OCI-LY3 (cell line): Measurements from ENCODE around the gene RPL3.
A peak's percentile ranks its signal among the peaks of the same experiment; 100 is the strongest.

ENCODE experiments used
- H2AFZ ChIP-seq: fragments of 200-600, 300-600 bp; shearing (Covaris generic); 2 replicates; pipeline ENCODE4 v1.6.0; 2014; ENCODE audit warnings: antibody characterized with exemption, low read depth, low read length
- H3K27ac ChIP-seq: fragments of 200-600, 300-600 bp; sonication (generic); 2 replicates; pipeline ENCODE4 v1.5.1; 2014; ENCODE audit warnings: mild to moderate bottlenecking, low read length, moderate library complexity, mixed read lengths
- H3K27me3 ChIP-seq: fragments of 200-600, 300-600 bp; sonication (generic); 2 replicates; pipeline ENCODE4 v1.6.1; 2014; ENCODE audit warnings: low read depth, low read length, mixed read lengths
- H3K36me3 ChIP-seq: fragments of 200-600, 300-600 bp; sonication (generic); replicated peaks from 2 replicates; pipeline ENCODE3; 2014; ENCODE audit warnings: low read depth, low read length, mixed read lengths
- H3K4me1 ChIP-seq: fragments of 300-600, 200-600 bp; sonication (generic); 2 replicates; pipeline ENCODE4 v1.6.1; 2014; ENCODE audit warnings: low read length, mixed read lengths
- H3K4me2 ChIP-seq: fragments of 200-600, 300-600 bp; sonication (generic); 2 replicates; pipeline ENCODE4 v1.6.1; 2014; ENCODE audit warnings: low read length, mixed read lengths
- H3K4me3 ChIP-seq: fragments of 300-600, 200-600 bp; sonication (generic); 2 replicates; pipeline ENCODE4 v1.5.1; 2014; ENCODE audit warnings: antibody characterized with exemption, mild to moderate bottlenecking, low read length, moderate library complexity
- H3K79me2 ChIP-seq: fragments of 300-600, 200-600 bp; shearing (Covaris generic); 2 replicates; pipeline ENCODE4 v1.6.1; 2014; ENCODE audit warnings: mild to moderate bottlenecking, low read length, mixed read lengths
- H3K9ac ChIP-seq: fragments of 300-600, 200-600 bp; shearing (Covaris generic); 2 replicates; pipeline ENCODE4 v1.6.0; 2014; ENCODE audit warnings: mild to moderate bottlenecking, low read length, moderate library complexity
- H3K9me3 ChIP-seq: fragments of 200-600, 300-600 bp; shearing (Covaris generic); 2 replicates; pipeline ENCODE4 v1.6.1; 2014; ENCODE audit warnings: low read length, mixed read lengths; ENCODE audit not compliant: insufficient read depth
- H4K20me1 ChIP-seq: fragments of 200-600, 300-600 bp; sonication (generic); 2 replicates; pipeline ENCODE4 v1.6.1; 2016; ENCODE audit warnings: low read length, mixed read lengths; ENCODE audit not compliant: insufficient read depth
- CTCF ChIP-seq: fragments of 200-600, 300-600 bp; sonication (generic); IDR thresholded peaks from 2 replicates; pipeline ENCODE4 v1.5.1; 2014; ENCODE audit warnings: antibody characterized with exemption, low read length, low read depth
- EZH2phosphoT487 ChIP-seq: fragments of 200-600 bp; shearing (Covaris generic); IDR thresholded peaks from 2 replicates; pipeline ENCODE4 v1.6.1; 2018; ENCODE audit warnings: antibody characterized with exemption, mixed run types, low read depth

RPL3 gene

GRCh38 chr22:39300186-39300830 is 19.1 kb downstream of the RPL3 start:
- no peak overlapping the region for H3K27ac ChIP-seq
- H3K4me2 ChIP-seq: peak overlapping the region; percentile 90
- no peaks in the 10 kb centered on the region for H3K27me3 ChIP-seq
- no peaks in the 10 kb centered on the region for H3K9me3 ChIP-seq
- peak overlapping the region; percentile 68 for H3K4me3 ChIP-seq
- TF ChIP-seq CTCF (peak; percentile 42), EZH2phosphoT487 (no peak)
- H2AFZ ChIP-seq: peak overlapping the region; percentile 19
- no peaks in the 10 kb centered on the region for H3K79me2 ChIP-seq
- no peaks in the 10 kb centered on the region for H3K36me3 ChIP-seq
- peaks cover 16% of the 10 kb centered on the region for H3K4me1 ChIP-seq
- no peaks in the 10 kb centered on the region for H4K20me1 ChIP-seq
- peak overlapping the region; percentile 51 for H3K9ac ChIP-seq

- H3K9me3 ChIP-seq: no peaks in the 10 kb centered on the region
- H2AFZ ChIP-seq: peak overlapping the region; percentile 19
- H3K79me2 ChIP-seq: no peaks in the 10 kb centered on the region
- TF ChIP-seq EZH2phosphoT487: no peak
- no peak for TF ChIP-seq CTCF
- H3K4me1 ChIP-seq: peaks cover 16% of the 10 kb centered on the region
- H3K9ac ChIP-seq: peak overlapping the region; percentile 51
- peak overlapping the region; percentile 90 for H3K4me2 ChIP-seq
- no peaks in the 10 kb centered on the region for H3K36me3 ChIP-seq
- no peak overlapping the region for H3K27ac ChIP-seq
- H4K20me1 ChIP-seq: no peaks in the 10 kb centered on the region
- H3K4me3 ChIP-seq: peak overlapping the region; percentile 68
- no peaks in the 10 kb centered on the region for H3K27me3 ChIP-seq
These were observed 19.6 kb downstream of the RPL3 start for GRCh38 chr22:39299829-39300178.

- H2AFZ ChIP-seq: no peak overlapping the region
- H3K4me3 ChIP-seq: no peak overlapping the region
- no peaks in the 10 kb centered on the region for H3K27me3 ChIP-seq
- H3K4me2 ChIP-seq: no peak overlapping the region
- no peaks in the 10 kb centered on the region for H4K20me1 ChIP-seq
- H3K9me3 ChIP-seq: no peaks in the 10 kb centered on the region
- H3K27ac ChIP-seq: no peak overlapping the region
- no peaks in the 10 kb centered on the region for H3K79me2 ChIP-seq
- H3K4me1 ChIP-seq: peaks cover 16% of the 10 kb centered on the region
- no peaks in the 10 kb centered on the region for H3K36me3 ChIP-seq
- no peak overlapping the region for H3K9ac ChIP-seq
- TF ChIP-seq CTCF (no peak), EZH2phosphoT487 (no peak)
These were observed 21.0 kb downstream of the RPL3 start for GRCh38 chr22:39298241-39298987.

GRCh38 chr22:39297490-39298240 is 21.8 kb downstream of the RPL3 start:
- Histone ChIP-seq H3K4me1 (peaks cover 16% of the 10 kb centered on the region), H3K27ac (no peak overlapping the region), H3K4me3 (no peak overlapping the region)

More at GRCh38 chr22:39297490-39298240, 21.8 kb downstream of the RPL3 start:
- Histone ChIP-seq H3K9ac (no peak overlapping the region), H3K79me2 (no peaks in the 10 kb centered on the region), H2AFZ (no peak overlapping the region), H3K9me3 (no peaks in the 10 kb centered on the region), H4K20me1 (no peaks in the 10 kb centered on the region), H3K4me2 (no peak overlapping the region), H3K36me3 (no peaks in the 10 kb centered on the region), H3K27me3 (no peaks in the 10 kb centered on the region)
- TF ChIP-seq CTCF (no peak), EZH2phosphoT487 (no peak)
